ENCODE results near the gene EIF4E. TPM values are rescaled to one million over a fixed set of nuclear protein-coding genes. Genes with fewer than 3 reads are reported as not detected.
A peak's percentile ranks its signal among the peaks of the same experiment; 100 is the strongest.

EIF4E gene, protein sequence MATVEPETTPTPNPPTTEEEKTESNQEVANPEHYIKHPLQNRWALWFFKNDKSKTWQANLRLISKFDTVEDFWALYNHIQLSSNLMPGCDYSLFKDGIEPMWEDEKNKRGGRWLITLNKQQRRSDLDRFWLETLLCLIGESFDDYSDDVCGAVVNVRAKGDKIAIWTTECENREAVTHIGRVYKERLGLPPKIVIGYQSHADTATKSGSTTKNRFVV
- polyA plus RNA-seq (83.2 to 150 TPM (median 146 TPM) in 3 replicates), polyA minus RNA-seq (11.3 to 112 TPM (median 29.3 TPM) in 3 replicates)
- 346 TPM for polyA plus RNA-seq (2011; ENCODE audit: low read depth)
- polyA plus RNA-seq (2011; cell fraction: cytosol; rRNA removed) = 115 and 148 TPM in 2 replicates
- polyA plus RNA-seq (2011; cell fraction: nucleus; rRNA removed) = 67.9 and 117 TPM in 2 replicates
- polyA plus RNA-seq (2012; ENCODE audit: low replicate concordance) = 94.8 and 130 TPM in 2 replicates
- polyA minus RNA-seq (2011; cell fraction: cytosol; rRNA and poly(A)+ RNA removed) = 75.6 TPM
- 37.8 and 68.3 TPM in 2 replicates for polyA minus RNA-seq (2011; cell fraction: nucleus; rRNA and poly(A)+ RNA removed)

DNA sequence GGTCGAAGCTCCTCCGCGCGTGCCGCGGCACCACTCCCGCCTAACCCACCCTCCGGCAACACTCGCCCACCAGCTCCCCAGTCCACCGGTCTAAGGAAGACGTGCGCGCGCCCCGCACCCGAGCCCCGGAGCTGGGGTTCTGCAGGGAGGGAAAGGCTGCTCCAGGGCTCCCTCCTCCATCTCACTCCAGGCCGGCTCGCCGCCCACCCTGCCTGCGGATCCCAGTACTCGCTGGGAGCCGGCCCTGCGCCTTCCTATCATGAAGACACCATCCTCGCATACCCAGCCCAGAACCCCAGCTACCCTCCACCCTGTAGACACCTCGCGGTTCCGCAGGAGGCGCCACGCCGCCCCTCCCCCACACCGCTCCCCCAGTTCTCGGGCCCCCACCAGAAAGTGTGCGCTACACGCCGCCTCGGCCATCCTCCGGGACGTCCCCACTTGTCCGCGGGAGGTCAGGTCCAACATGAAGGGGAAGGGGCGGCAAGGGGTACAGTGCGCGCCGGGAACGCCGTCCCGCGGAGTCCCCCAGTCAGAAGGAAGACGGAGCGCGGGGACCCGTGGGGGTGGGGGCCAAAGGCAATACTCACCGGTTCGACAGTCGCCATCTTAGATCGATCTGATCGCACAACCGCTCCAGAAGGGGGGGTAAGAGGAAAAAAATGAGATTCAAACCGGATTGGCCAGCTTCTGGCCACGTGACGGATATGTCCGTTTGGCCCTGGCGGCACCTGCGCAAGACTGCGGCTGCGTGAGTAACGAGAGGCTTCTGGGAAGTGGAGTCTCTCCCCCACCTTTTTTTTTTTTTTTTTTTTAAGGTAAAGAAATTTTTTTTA lies at the start of gene EIF4E:
TSS of gene EIF4E (minus strand) at position 629 of the 836 bp plus-strand sequence. CDS start at position 608, 21 bp downstream.
- dilution Hi-C loops (cut with MboI; ENCODE audit: extremely low pct_ligation_motif_present, low sequenced_read_pairs) = no loop called here
- Histone ChIP-seq H3K27ac (ENCODE audit: control insufficient read depth, insufficient read depth, low read length) (peak within 1 kb of the TSS; percentile 100), H3K4me1 (ENCODE audit: control insufficient read depth, extremely low read depth, insufficient read depth, low read length) (peaks cover 20% of the 10 kb centered on the region), H3K9me3 (ENCODE audit: control insufficient read depth, low read depth, low read length) (no peaks in the 10 kb centered on the region), H2AFZ (ENCODE audit: control insufficient read depth, low read length) (peak within 1 kb of the TSS; percentile 97), H3K79me2 (ENCODE audit: control insufficient read depth, insufficient read depth, low read length) (peaks cover 52% of the 10 kb centered on the region), H3K4me2 (ENCODE audit: control insufficient read depth, extremely low read depth, insufficient read depth, low read depth, low read length) (peak within 1 kb of the TSS; percentile 99), H3K4me3 (ENCODE audit: control insufficient read depth in 2 of 3, extremely low read depth in 1 of 3, insufficient read depth in 2 of 3, low read depth in 1 of 3, low read length in 3 of 3) (peak within 1 kb of the TSS; percentile 89 to 98 (median 90)), H3K36me3 (ENCODE audit: control insufficient read depth in 2 of 2, extremely low read depth in 1 of 2, insufficient read depth in 2 of 2, low read length in 2 of 2) (peaks cover 3 to 7% of the 10 kb centered on the region in 2 experiments), H4K20me1 (ENCODE audit: control insufficient read depth, extremely low read depth, insufficient read depth, low read length) (peaks cover 14% of the 10 kb centered on the region), H3K27me3 (ENCODE audit: control insufficient read depth, extremely low read depth, insufficient read depth, low read length) (no peaks in the 10 kb centered on the region), H3K9me1 (ENCODE audit: control insufficient read depth, extremely low read depth, insufficient read depth, low read length) (no peaks in the 10 kb centered on the region), H3K9ac (ENCODE audit: control insufficient read depth, extremely low read depth, insufficient read depth, low read length) (peak within 1 kb of the TSS; percentile 100)
- FAIRE-seq = peak; percentile 69
- TF ChIP-seq EZH2 (IDR thresholded peaks at IDR 0.05; ENCODE audit: low read length) = no peak
- TF ChIP-seq, protein P1, sequence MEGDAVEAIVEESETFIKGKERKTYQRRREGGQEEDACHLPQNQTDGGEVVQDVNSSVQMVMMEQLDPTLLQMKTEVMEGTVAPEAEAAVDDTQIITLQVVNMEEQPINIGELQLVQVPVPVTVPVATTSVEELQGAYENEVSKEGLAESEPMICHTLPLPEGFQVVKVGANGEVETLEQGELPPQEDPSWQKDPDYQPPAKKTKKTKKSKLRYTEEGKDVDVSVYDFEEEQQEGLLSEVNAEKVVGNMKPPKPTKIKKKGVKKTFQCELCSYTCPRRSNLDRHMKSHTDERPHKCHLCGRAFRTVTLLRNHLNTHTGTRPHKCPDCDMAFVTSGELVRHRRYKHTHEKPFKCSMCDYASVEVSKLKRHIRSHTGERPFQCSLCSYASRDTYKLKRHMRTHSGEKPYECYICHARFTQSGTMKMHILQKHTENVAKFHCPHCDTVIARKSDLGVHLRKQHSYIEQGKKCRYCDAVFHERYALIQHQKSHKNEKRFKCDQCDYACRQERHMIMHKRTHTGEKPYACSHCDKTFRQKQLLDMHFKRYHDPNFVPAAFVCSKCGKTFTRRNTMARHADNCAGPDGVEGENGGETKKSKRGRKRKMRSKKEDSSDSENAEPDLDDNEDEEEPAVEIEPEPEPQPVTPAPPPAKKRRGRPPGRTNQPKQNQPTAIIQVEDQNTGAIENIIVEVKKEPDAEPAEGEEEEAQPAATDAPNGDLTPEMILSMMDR (optimal IDR thresholded peaks at IDR 0.05 in 1 of 3, IDR thresholded peaks at IDR 0.05 in 1 of 3, conservative IDR thresholded peaks at IDR 0.05 in 1 of 3; ENCODE audit: extremely low read depth in 1 of 3, insufficient read depth in 2 of 3, low read length in 3 of 3) = peak in 1 of 3 experiments; percentile 24
- peak; percentile 98 for DNase-seq (ENCODE audit: low read depth, low spot score)

DNA sequence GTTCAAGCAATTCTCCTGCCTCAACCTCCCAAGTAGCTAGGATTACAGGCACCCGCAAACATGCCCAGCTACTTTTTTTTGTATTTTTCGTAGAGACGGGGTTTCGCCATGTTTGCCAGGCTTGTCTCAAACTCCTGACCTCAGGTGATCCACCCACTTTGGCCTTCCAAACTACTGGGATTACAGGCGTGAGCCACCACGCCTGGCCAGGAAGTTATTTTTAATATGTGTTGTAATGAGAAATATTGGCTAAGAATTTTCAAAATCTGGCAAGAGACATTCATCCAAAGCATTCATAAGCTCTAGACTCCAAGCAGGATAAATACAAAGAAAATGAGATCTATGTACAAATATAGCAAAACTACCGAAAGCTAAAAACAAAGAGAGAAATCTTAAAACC lies 48.6 kb upstream of the EIF4E start:
- H3K27me3 ChIP-seq (ENCODE audit: control insufficient read depth, extremely low read depth, insufficient read depth, low read length) = no peaks in the 10 kb centered on the region
- no peaks in the 10 kb centered on the region for H3K79me2 ChIP-seq (ENCODE audit: control insufficient read depth, insufficient read depth, low read length)
- no peak for TF ChIP-seq EZH2 (IDR thresholded peaks at IDR 0.05; ENCODE audit: low read length)
- TF ChIP-seq, protein P1 (optimal IDR thresholded peaks at IDR 0.05 in 1 of 3, IDR thresholded peaks at IDR 0.05 in 1 of 3, conservative IDR thresholded peaks at IDR 0.05 in 1 of 3; ENCODE audit: extremely low read depth in 1 of 3, insufficient read depth in 2 of 3, low read length in 3 of 3) = no peak
- no peak overlapping the region for H3K4me3 ChIP-seq (ENCODE audit: control insufficient read depth in 2 of 3, extremely low read depth in 1 of 3, insufficient read depth in 2 of 3, low read depth in 1 of 3, low read length in 3 of 3)
- no peak overlapping the region for H3K27ac ChIP-seq (ENCODE audit: control insufficient read depth, insufficient read depth, low read length)
- dilution Hi-C loops (cut with MboI; ENCODE audit: extremely low pct_ligation_motif_present, low sequenced_read_pairs) = no loop called here
- no peaks in the 10 kb centered on the region for H3K9me1 ChIP-seq (ENCODE audit: control insufficient read depth, extremely low read depth, insufficient read depth, low read length)
- no peak overlapping the region for H3K9ac ChIP-seq (ENCODE audit: control insufficient read depth, extremely low read depth, insufficient read depth, low read length)
- H3K36me3 ChIP-seq (ENCODE audit: control insufficient read depth in 2 of 2, extremely low read depth in 1 of 2, insufficient read depth in 2 of 2, low read length in 2 of 2) = no peaks in the 10 kb centered on the region
- no peaks in the 10 kb centered on the region for H3K4me1 ChIP-seq (ENCODE audit: control insufficient read depth, extremely low read depth, insufficient read depth, low read length)
- no peaks in the 10 kb centered on the region for H4K20me1 ChIP-seq (ENCODE audit: control insufficient read depth, extremely low read depth, insufficient read depth, low read length)
- DNase-seq (ENCODE audit: low read depth, low spot score) (no peak), FAIRE-seq (no peak)
- no peak overlapping the region for H3K4me2 ChIP-seq (ENCODE audit: control insufficient read depth, extremely low read depth, insufficient read depth, low read depth, low read length)
- H2AFZ ChIP-seq (ENCODE audit: control insufficient read depth, low read length) = no peak overlapping the region
- no peaks in the 10 kb centered on the region for H3K9me3 ChIP-seq (ENCODE audit: control insufficient read depth, low read depth, low read length)
